ENCODE data around the gene GNAT3. TPM values are rescaled to one million over a fixed set of nuclear protein-coding genes. Genes with fewer than 3 reads are reported as not detected.

Gene GNAT3
- total RNA-seq, 1 experiment from 2014 or later, result not detected

GRCh38 chr7:80550005-80550404, 38.1 kb upstream of the GNAT3 start:
- no peaks in the 10 kb centered on the region for H3K36me3 Mint-ChIP-seq (ENCODE audit: insufficient read depth, unreplicated experiment)
- TF ChIP-seq CTCF (IDR thresholded peaks at IDR 0.05; ENCODE audit: insufficient read depth in 1 of 2, low read depth in 1 of 2, low read length in 1 of 2, severe bottlenecking in 1 of 2, unreplicated experiment in 1 of 2), result no peak
- ChIA-PET POLR2A (no interaction called here), CTCF (no interaction called here)
- H3K4me1 Mint-ChIP-seq (ENCODE audit: low read depth, unreplicated experiment), result no peaks in the 10 kb centered on the region
- Histone ChIP-seq H3K9me3 (no peaks in the 10 kb centered on the region; the same call in 1 of the 2 replicates), H3K27me3 (replicated peaks; ENCODE audit: control insufficient read depth, insufficient read depth, low read length) (no peaks in the 10 kb centered on the region), H3K36me3 (ENCODE audit: control insufficient read depth, insufficient read depth, low read length) (no peaks in the 10 kb centered on the region), H3K4me3 (ENCODE audit: low read depth, low read length) (no peak overlapping the region), H3K4me1 (no peaks in the 10 kb centered on the region)
- BruUV-seq (replicated peaks), result no TSS peak
- no peak overlapping the region for H3K4me3 Mint-ChIP-seq (ENCODE audit: unreplicated experiment)
- intact Hi-C loops (cut with micrococcal nuclease; ENCODE audit: unreplicated experiment), result no loop called here
- H3K9me3 Mint-ChIP-seq (ENCODE audit: unreplicated experiment), result peaks cover under 1% of the 10 kb centered on the region
- DNase-seq, result no peak
- no peak overlapping the region for H3K27ac Mint-ChIP-seq (ENCODE audit: unreplicated experiment)
- H3K27me3 Mint-ChIP-seq (ENCODE audit: insufficient read depth, unreplicated experiment), result peaks cover 7% of the 10 kb centered on the region

- ChIA-PET POLR2A (no interaction called here), CTCF (no interaction called here)
- Histone ChIP-seq H3K27me3 (replicated peaks; ENCODE audit: control insufficient read depth, insufficient read depth, low read length) (no peaks in the 10 kb centered on the region), H3K36me3 (ENCODE audit: control insufficient read depth, insufficient read depth, low read length) (no peaks in the 10 kb centered on the region), H3K4me1 (no peaks in the 10 kb centered on the region), H3K9me3 (no peaks in the 10 kb centered on the region; the same call in 1 of the 2 replicates), H3K4me3 (ENCODE audit: low read depth, low read length) (no peak overlapping the region)
- peaks cover 10% of the 10 kb centered on the region for H3K9me3 Mint-ChIP-seq (ENCODE audit: unreplicated experiment)
- H3K27me3 Mint-ChIP-seq (ENCODE audit: insufficient read depth, unreplicated experiment), result peaks cover 3% of the 10 kb centered on the region
- TF ChIP-seq CTCF (IDR thresholded peaks at IDR 0.05; ENCODE audit: insufficient read depth in 1 of 2, low read depth in 1 of 2, low read length in 1 of 2, severe bottlenecking in 1 of 2, unreplicated experiment in 1 of 2), result no peak
- H3K36me3 Mint-ChIP-seq (ENCODE audit: insufficient read depth, unreplicated experiment), result no peaks in the 10 kb centered on the region
- BruUV-seq (replicated peaks), result no TSS peak
- DNase-seq, result no peak
- no peak overlapping the region for H3K4me3 Mint-ChIP-seq (ENCODE audit: unreplicated experiment)
- intact Hi-C loops (cut with micrococcal nuclease; ENCODE audit: unreplicated experiment), result no loop called here
- no peaks in the 10 kb centered on the region for H3K4me1 Mint-ChIP-seq (ENCODE audit: low read depth, unreplicated experiment)
- H3K27ac Mint-ChIP-seq (ENCODE audit: unreplicated experiment), result no peak overlapping the region
These were observed 37.1 kb upstream of the GNAT3 start for GRCh38 chr7:80548840-80549530.

GRCh38 chr7:80542398-80542797, 30.5 kb upstream of the GNAT3 start:
- no peaks in the 10 kb centered on the region for H3K27me3 Mint-ChIP-seq (ENCODE audit: insufficient read depth, unreplicated experiment)
- intact Hi-C loops (cut with micrococcal nuclease; ENCODE audit: unreplicated experiment), result no loop called here

More at GRCh38 chr7:80542398-80542797, 30.5 kb upstream of the GNAT3 start:
- H3K4me1 Mint-ChIP-seq (ENCODE audit: low read depth, unreplicated experiment), result no peaks in the 10 kb centered on the region
- POLR2A ChIA-PET, result no interaction called here
- Histone ChIP-seq H3K4me1 (no peaks in the 10 kb centered on the region), H3K36me3 (ENCODE audit: control insufficient read depth, insufficient read depth, low read length) (no peaks in the 10 kb centered on the region), H3K27me3 (replicated peaks; ENCODE audit: control insufficient read depth, insufficient read depth, low read length) (no peaks in the 10 kb centered on the region), H3K4me3 (ENCODE audit: low read depth, low read length) (no peak overlapping the region), H3K9me3 (no peaks in the 10 kb centered on the region; the same call in none of the 2 replicates)
- CTCF ChIA-PET, result no interaction called here
- peaks cover 10% of the 10 kb centered on the region for H3K9me3 Mint-ChIP-seq (ENCODE audit: unreplicated experiment)
- DNase-seq, result no peak
- no peak overlapping the region for H3K27ac Mint-ChIP-seq (ENCODE audit: unreplicated experiment)
- H3K36me3 Mint-ChIP-seq (ENCODE audit: insufficient read depth, unreplicated experiment), result no peaks in the 10 kb centered on the region
- TF ChIP-seq CTCF (IDR thresholded peaks at IDR 0.05; ENCODE audit: insufficient read depth in 1 of 2, low read depth in 1 of 2, low read length in 1 of 2, severe bottlenecking in 1 of 2, unreplicated experiment in 1 of 2), result no peak
- BruUV-seq (replicated peaks), result no TSS peak
- no peak overlapping the region for H3K4me3 Mint-ChIP-seq (ENCODE audit: unreplicated experiment)
